Measurements from ENCODE around the gene TBC1D22A.
"Not testable (repeated sequence)": the region's sequence is repeated elsewhere in the genome, so short reads cannot be mapped to it uniquely, and the experiment has no call there.

The TBC1D22A gene

GRCh38 chr22:46731246-46732040, 31.0 kb upstream of the TBC1D22A start:
- no peak for TF ChIP-seq CTCF (IDR thresholded peaks at IDR 0.05; ENCODE audit: control insufficient read depth, extremely low read depth, insufficient read depth)
- no peak overlapping the region for H3K4me3 ChIP-seq (ENCODE audit: low read depth, low read length)
- no peak for DNase-seq (ENCODE audit: low read depth)

- no peak for DNase-seq (ENCODE audit: low read depth)
- TF ChIP-seq CTCF (IDR thresholded peaks at IDR 0.05; ENCODE audit: control insufficient read depth, extremely low read depth, insufficient read depth) = no peak
- H3K4me3 ChIP-seq (ENCODE audit: low read depth, low read length) = no peak overlapping the region
Observed at GRCh38 chr22:46732041-46732379, 30.4 kb upstream of the TBC1D22A start.

- no peak overlapping the region for H3K4me3 ChIP-seq (ENCODE audit: low read depth, low read length)
- TF ChIP-seq CTCF (IDR thresholded peaks at IDR 0.05; ENCODE audit: control insufficient read depth, extremely low read depth, insufficient read depth) = no peak
- no peak for DNase-seq (ENCODE audit: low read depth)
Observed at GRCh38 chr22:46732513-46732912, 29.9 kb upstream of the TBC1D22A start.

GRCh38 chr22:46734213-46734722, 28.2 kb upstream of the TBC1D22A start:
- not testable (repeated sequence) for H3K4me3 ChIP-seq (ENCODE audit: low read depth, low read length); DNase-seq (ENCODE audit: low read depth)

GRCh38 chr22:46734830-46735453, 27.5 kb upstream of the TBC1D22A start:
- TF ChIP-seq CTCF (IDR thresholded peaks at IDR 0.05; ENCODE audit: control insufficient read depth, extremely low read depth, insufficient read depth) = no peak
- DNase-seq (ENCODE audit: low read depth) = no peak
- H3K4me3 ChIP-seq (ENCODE audit: low read depth, low read length) = no peak overlapping the region

GRCh38 chr22:46735747-46736608, 26.5 kb upstream of the TBC1D22A start:
- TF ChIP-seq CTCF (IDR thresholded peaks at IDR 0.05; ENCODE audit: control insufficient read depth, extremely low read depth, insufficient read depth) = no peak
- DNase-seq (ENCODE audit: low read depth) = no peak
- H3K4me3 ChIP-seq (ENCODE audit: low read depth, low read length) = no peak overlapping the region

- no peak overlapping the region for H3K4me3 ChIP-seq (ENCODE audit: low read depth, low read length)
- no peak for DNase-seq (ENCODE audit: low read depth)
Observed at GRCh38 chr22:46736705-46737104, 25.7 kb upstream of the TBC1D22A start.

More at GRCh38 chr22:46736705-46737104, 25.7 kb upstream of the TBC1D22A start:
- no peak for TF ChIP-seq CTCF (IDR thresholded peaks at IDR 0.05; ENCODE audit: control insufficient read depth, extremely low read depth, insufficient read depth)
